Measurements from ENCODE around the gene PIGU. TPM values are rescaled to one million over a fixed set of nuclear protein-coding genes. Genes with fewer than 3 reads are reported as not detected.
A peak's percentile ranks its signal among the peaks of the same experiment; 100 is the strongest.

Gene PIGU
- total and polyA plus RNA-seq, 2 experiments from 2014 or later = 21.2 to 21.6 TPM

- in situ Hi-C loops (cut with MboI) = loop anchor here (25.0 kb wide), 1 partner anchor 401 kb away; the partner anchor contains the start of gene AHCY
- H3K27ac ChIP-seq = peak overlapping the region; percentile 67
- no peaks in the 10 kb centered on the region for H3K9me3 ChIP-seq (ENCODE audit: low read depth)
- no peaks in the 10 kb centered on the region for H3K27me3 ChIP-seq (replicated peaks; ENCODE audit: insufficient read depth)
- H3K9ac ChIP-seq = peak overlapping the region; percentile 25; the same call in 1 of the 2 replicates
- DNase-seq = peak; percentile 96
- peaks cover 51% of the 10 kb centered on the region for H3F3A ChIP-seq (ENCODE audit: insufficient read depth)
- H2AFZ ChIP-seq = no peak overlapping the region
- TF ChIP-seq EZH2 (IDR thresholded peaks at IDR 0.05; ENCODE audit: insufficient read depth, poor library complexity, severe bottlenecking) = no peak
- peak; percentile 93 for TF ChIP-seq EZH2phosphoT487 (IDR thresholded peaks at IDR 0.05; ENCODE audit: insufficient read depth, low read depth)
- no peaks in the 10 kb centered on the region for H3K79me2 ChIP-seq (ENCODE audit: insufficient read depth)
- H4K20me1 ChIP-seq (ENCODE audit: insufficient read depth) = no peaks in the 10 kb centered on the region
- peak overlapping the region; percentile 43 for H3K4me2 ChIP-seq (ENCODE audit: unreplicated experiment)
- WGBS, 2 experiments (ENCODE audit: low coverage in 1 of 2, low lambda C conversion rate in 2 of 2, missing lambda C conversion rate in 2 of 2) = 83 to 88% methylated on average over 1 of the region's 1 CpG
- H3K4me3 ChIP-seq = no peak overlapping the region
- no peaks in the 10 kb centered on the region for H3K36me3 ChIP-seq (ENCODE audit: low read depth)
- no peaks in the 10 kb centered on the region for H3K9me2 ChIP-seq (ENCODE audit: insufficient read depth)
- H3K4me1 ChIP-seq (ENCODE audit: insufficient read depth) = peaks cover 36% of the 10 kb centered on the region
Measured at GRCh38 chr20:34713194-34713943, 36.5 kb upstream of the PIGU start.

- peak overlapping the region; percentile 67 for H3K27ac ChIP-seq
- TF ChIP-seq EZH2 (IDR thresholded peaks at IDR 0.05; ENCODE audit: insufficient read depth, poor library complexity, severe bottlenecking) (no peak), EZH2phosphoT487 (IDR thresholded peaks at IDR 0.05; ENCODE audit: insufficient read depth, low read depth) (no peak)
- 77 to 79% methylated on average over 5 of the region's 5 CpGs for WGBS, 2 experiments (ENCODE audit: low coverage in 1 of 2, low lambda C conversion rate in 2 of 2, missing lambda C conversion rate in 2 of 2)
Measured at GRCh38 chr20:34712525-34713192, 35.8 kb upstream of the PIGU start.

GRCh38 chr20:34711813-34712430 lies 35.0 kb upstream of the PIGU start:
- no peaks in the 10 kb centered on the region for H3K79me2 ChIP-seq (ENCODE audit: insufficient read depth)
- in situ Hi-C loops (cut with MboI) = loop anchor here (25.0 kb wide), 1 partner anchor 400 kb away; the partner anchor contains the start of gene AHCY
- H2AFZ ChIP-seq = no peak overlapping the region
- DNase-seq = no peak
- no peaks in the 10 kb centered on the region for H4K20me1 ChIP-seq (ENCODE audit: insufficient read depth)
- H3K4me2 ChIP-seq (ENCODE audit: unreplicated experiment) = no peak overlapping the region
- 100% methylated on average over 3 of the region's 3 CpGs for WGBS, 2 experiments (ENCODE audit: low coverage in 1 of 2, low lambda C conversion rate in 2 of 2, missing lambda C conversion rate in 2 of 2)
- no peaks in the 10 kb centered on the region for H3K36me3 ChIP-seq (ENCODE audit: low read depth)
- no peaks in the 10 kb centered on the region for H3K9me2 ChIP-seq (ENCODE audit: insufficient read depth)
- peaks cover 58% of the 10 kb centered on the region for H3F3A ChIP-seq (ENCODE audit: insufficient read depth)
- no peak overlapping the region for H3K27ac ChIP-seq
- no peak overlapping the region for H3K4me3 ChIP-seq
- H3K27me3 ChIP-seq (replicated peaks; ENCODE audit: insufficient read depth) = no peaks in the 10 kb centered on the region
- H3K4me1 ChIP-seq (ENCODE audit: insufficient read depth) = peaks cover 36% of the 10 kb centered on the region
- no peak for TF ChIP-seq EZH2phosphoT487 (IDR thresholded peaks at IDR 0.05; ENCODE audit: insufficient read depth, low read depth)
- TF ChIP-seq EZH2 (IDR thresholded peaks at IDR 0.05; ENCODE audit: insufficient read depth, poor library complexity, severe bottlenecking) = no peak
- no peak overlapping the region for H3K9ac ChIP-seq
- H3K9me3 ChIP-seq (ENCODE audit: low read depth) = no peaks in the 10 kb centered on the region

More at GRCh38 chr20:34712525-34713192, 35.8 kb upstream of the PIGU start:
- Histone ChIP-seq H3K4me1 (ENCODE audit: insufficient read depth) (peaks cover 36% of the 10 kb centered on the region), H3K79me2 (ENCODE audit: insufficient read depth) (no peaks in the 10 kb centered on the region), H3K4me2 (ENCODE audit: unreplicated experiment) (peak overlapping the region; percentile 43), H3K4me3 (no peak overlapping the region), H3K9ac (peak overlapping the region; percentile 25; the same call in 1 of the 2 replicates), H3K9me3 (ENCODE audit: low read depth) (no peaks in the 10 kb centered on the region), H3K27me3 (replicated peaks; ENCODE audit: insufficient read depth) (no peaks in the 10 kb centered on the region), H3F3A (ENCODE audit: insufficient read depth) (peaks cover 58% of the 10 kb centered on the region), H2AFZ (no peak overlapping the region), H3K9me2 (ENCODE audit: insufficient read depth) (no peaks in the 10 kb centered on the region), H4K20me1 (ENCODE audit: insufficient read depth) (no peaks in the 10 kb centered on the region), H3K36me3 (ENCODE audit: low read depth) (no peaks in the 10 kb centered on the region)
- DNase-seq = no peak
- in situ Hi-C loops (cut with MboI) = loop anchor here (25.0 kb wide), 1 partner anchor 400 kb away; the partner anchor contains the start of gene AHCY

GRCh38 chr20:34710861-34711574 lies 34.1 kb upstream of the PIGU start:
- H3K9me2 ChIP-seq (ENCODE audit: insufficient read depth) = no peaks in the 10 kb centered on the region
- 93 to 94% methylated on average over 9 of the region's 9 CpGs for WGBS, 2 experiments (ENCODE audit: low coverage in 1 of 2, low lambda C conversion rate in 2 of 2, missing lambda C conversion rate in 2 of 2)

More at GRCh38 chr20:34710861-34711574, 34.1 kb upstream of the PIGU start:
- Histone ChIP-seq H3K9ac (peak overlapping the region; percentile 90; the same call in 1 of the 2 replicates), H3K9me3 (ENCODE audit: low read depth) (no peaks in the 10 kb centered on the region), H2AFZ (no peak overlapping the region), H3K4me3 (no peak overlapping the region), H3K79me2 (ENCODE audit: insufficient read depth) (no peaks in the 10 kb centered on the region), H3K4me2 (ENCODE audit: unreplicated experiment) (no peak overlapping the region), H3K4me1 (ENCODE audit: insufficient read depth) (peaks cover 31% of the 10 kb centered on the region), H3K27ac (no peak overlapping the region), H3K36me3 (ENCODE audit: low read depth) (no peaks in the 10 kb centered on the region), H4K20me1 (ENCODE audit: insufficient read depth) (no peaks in the 10 kb centered on the region), H3K27me3 (replicated peaks; ENCODE audit: insufficient read depth) (no peaks in the 10 kb centered on the region), H3F3A (ENCODE audit: insufficient read depth) (peaks cover 53% of the 10 kb centered on the region)
- TF ChIP-seq EZH2phosphoT487 (IDR thresholded peaks at IDR 0.05; ENCODE audit: insufficient read depth, low read depth) (no peak), EZH2 (IDR thresholded peaks at IDR 0.05; ENCODE audit: insufficient read depth, poor library complexity, severe bottlenecking) (no peak)
- in situ Hi-C loops (cut with MboI) = loop anchor here (25.0 kb wide), 1 partner anchor 399 kb away; the partner anchor contains the start of gene AHCY
- DNase-seq = no peak
